MCF 10A (cell line): ENCODE results near the gene KASH5. TPM values are rescaled to one million over a fixed set of nuclear protein-coding genes. Genes with fewer than 3 reads are reported as not detected.

Experiments used
- BruUV-seq: library from RNA; stranded (reverse); fragments of 400-500 nt; replicated peaks from 2 replicates; lab custom pipeline; 2021; lab: Mats Ljungman, UMichigan
- CTCF ChIA-PET: fragments of 300-600 bp; sonication (Branson Sonifier 250); formaldehyde crosslinking; extraction: SDS; loops from one replicate; lab custom pipeline; 2021; ENCODE audit warnings: antibody characterized with exemption, inconsistent platforms; lab: Yijun Ruan, JAX
- POLR2A ChIA-PET: fragments of 300-600, 350-650 bp; sonication (Branson Sonifier 250); formaldehyde crosslinking; extraction: SDS; loops from one replicate; lab custom pipeline; 2020; ENCODE audit warnings: antibody characterized with exemption, inconsistent platforms; lab: Yijun Ruan, JAX
- DNase-seq: peaks from one replicate; pipeline ENCODE4 v3.0.0-alpha.2; 2018; ENCODE audit not compliant: unreplicated experiment
- H3K27ac Mint-ChIP-seq: one replicate; pipeline ENCODE4 v1.8.0; 2022; ENCODE audit warnings: mild to moderate bottlenecking, low read depth, mixed read lengths; ENCODE audit not compliant: unreplicated experiment
- H3K27me3 Mint-ChIP-seq: one replicate; pipeline ENCODE4 v1.8.0; 2022; ENCODE audit warnings: mixed read lengths; ENCODE audit not compliant: insufficient read depth, unreplicated experiment
- H3K36me3 Mint-ChIP-seq: one replicate; pipeline ENCODE4 v1.8.0; 2022; ENCODE audit warnings: mild to moderate bottlenecking, moderate library complexity, mixed read lengths; ENCODE audit not compliant: insufficient read depth, unreplicated experiment
- H3K4me1 Mint-ChIP-seq: one replicate; pipeline ENCODE4 v1.8.0; 2022; ENCODE audit warnings: mixed read lengths; ENCODE audit not compliant: insufficient read depth, unreplicated experiment
- H3K4me3 Mint-ChIP-seq: one replicate; pipeline ENCODE4 v1.8.0; 2022; ENCODE audit warnings: mild to moderate bottlenecking, moderate library complexity, mixed read lengths; ENCODE audit not compliant: unreplicated experiment
- H3K9me3 Mint-ChIP-seq: one replicate; pipeline ENCODE4 v1.8.0; 2022; ENCODE audit warnings: mixed read lengths; ENCODE audit not compliant: unreplicated experiment
- intact Hi-C: fragments of 100-400 bp; cut with micrococcal nuclease; formaldehyde crosslinking; loops from 2 replicates; pipeline ENCODE4 v1.14.1; 2022
- total RNA-seq: library from RNA; stranded (reverse); gene quantifications from 2 replicates; pipeline ENCODE4 v1.2.3, GENCODE V29; 2022
- TF ChIP-seq, protein P1 (sequence below): fragments of 200-600 bp; IDR thresholded peaks from one replicate; pipeline ENCODE4 v1.8.0; 2022; ENCODE audit warnings: antibody characterized with exemption, mild to moderate bottlenecking; ENCODE audit not compliant: unreplicated experiment

KASH5 gene
- total RNA-seq, 1 experiment from 2014 or later: not detected

DNA sequence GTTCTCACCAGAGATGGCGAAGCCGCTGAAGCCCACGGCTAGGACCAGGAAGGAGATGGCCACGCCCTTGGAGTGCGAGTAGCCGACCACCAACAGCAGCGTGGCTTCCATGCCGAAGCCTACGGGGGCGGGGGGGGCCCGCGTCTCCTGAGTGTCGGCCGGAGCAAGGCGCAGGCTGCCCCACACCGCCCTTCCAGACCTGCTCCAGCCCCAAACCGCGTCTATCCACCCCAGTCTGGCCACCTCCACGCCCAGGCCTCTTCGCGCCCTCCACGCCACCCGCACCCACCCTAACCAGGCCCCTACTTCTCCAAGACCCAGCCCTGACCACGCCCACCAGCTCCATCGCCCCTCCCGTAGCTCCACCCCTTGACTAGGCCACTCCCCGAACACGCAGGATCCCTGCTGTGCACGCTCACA is 43.3 kb downstream of the KASH5 start:
- Mint-ChIP-seq H3K27me3 (peaks cover 38% of the 10 kb centered on the region), H3K9me3 (no peaks in the 10 kb centered on the region), H3K27ac (no peak overlapping the region), H3K4me1 (no peaks in the 10 kb centered on the region), H3K36me3 (no peaks in the 10 kb centered on the region), H3K4me3 (no peak overlapping the region)
- intact Hi-C loops: no loop called here
- no TSS peak for BruUV-seq
- ChIA-PET CTCF (interaction anchor here (1.0 kb wide), 1 partner anchor 206 kb away, joined by 3 read pairs; no protein-coding TSS in a partner anchor), POLR2A (no interaction called here)
- DNase-seq: no peak
- TF ChIP-seq, protein P1, sequence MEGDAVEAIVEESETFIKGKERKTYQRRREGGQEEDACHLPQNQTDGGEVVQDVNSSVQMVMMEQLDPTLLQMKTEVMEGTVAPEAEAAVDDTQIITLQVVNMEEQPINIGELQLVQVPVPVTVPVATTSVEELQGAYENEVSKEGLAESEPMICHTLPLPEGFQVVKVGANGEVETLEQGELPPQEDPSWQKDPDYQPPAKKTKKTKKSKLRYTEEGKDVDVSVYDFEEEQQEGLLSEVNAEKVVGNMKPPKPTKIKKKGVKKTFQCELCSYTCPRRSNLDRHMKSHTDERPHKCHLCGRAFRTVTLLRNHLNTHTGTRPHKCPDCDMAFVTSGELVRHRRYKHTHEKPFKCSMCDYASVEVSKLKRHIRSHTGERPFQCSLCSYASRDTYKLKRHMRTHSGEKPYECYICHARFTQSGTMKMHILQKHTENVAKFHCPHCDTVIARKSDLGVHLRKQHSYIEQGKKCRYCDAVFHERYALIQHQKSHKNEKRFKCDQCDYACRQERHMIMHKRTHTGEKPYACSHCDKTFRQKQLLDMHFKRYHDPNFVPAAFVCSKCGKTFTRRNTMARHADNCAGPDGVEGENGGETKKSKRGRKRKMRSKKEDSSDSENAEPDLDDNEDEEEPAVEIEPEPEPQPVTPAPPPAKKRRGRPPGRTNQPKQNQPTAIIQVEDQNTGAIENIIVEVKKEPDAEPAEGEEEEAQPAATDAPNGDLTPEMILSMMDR: no peak

DNA sequence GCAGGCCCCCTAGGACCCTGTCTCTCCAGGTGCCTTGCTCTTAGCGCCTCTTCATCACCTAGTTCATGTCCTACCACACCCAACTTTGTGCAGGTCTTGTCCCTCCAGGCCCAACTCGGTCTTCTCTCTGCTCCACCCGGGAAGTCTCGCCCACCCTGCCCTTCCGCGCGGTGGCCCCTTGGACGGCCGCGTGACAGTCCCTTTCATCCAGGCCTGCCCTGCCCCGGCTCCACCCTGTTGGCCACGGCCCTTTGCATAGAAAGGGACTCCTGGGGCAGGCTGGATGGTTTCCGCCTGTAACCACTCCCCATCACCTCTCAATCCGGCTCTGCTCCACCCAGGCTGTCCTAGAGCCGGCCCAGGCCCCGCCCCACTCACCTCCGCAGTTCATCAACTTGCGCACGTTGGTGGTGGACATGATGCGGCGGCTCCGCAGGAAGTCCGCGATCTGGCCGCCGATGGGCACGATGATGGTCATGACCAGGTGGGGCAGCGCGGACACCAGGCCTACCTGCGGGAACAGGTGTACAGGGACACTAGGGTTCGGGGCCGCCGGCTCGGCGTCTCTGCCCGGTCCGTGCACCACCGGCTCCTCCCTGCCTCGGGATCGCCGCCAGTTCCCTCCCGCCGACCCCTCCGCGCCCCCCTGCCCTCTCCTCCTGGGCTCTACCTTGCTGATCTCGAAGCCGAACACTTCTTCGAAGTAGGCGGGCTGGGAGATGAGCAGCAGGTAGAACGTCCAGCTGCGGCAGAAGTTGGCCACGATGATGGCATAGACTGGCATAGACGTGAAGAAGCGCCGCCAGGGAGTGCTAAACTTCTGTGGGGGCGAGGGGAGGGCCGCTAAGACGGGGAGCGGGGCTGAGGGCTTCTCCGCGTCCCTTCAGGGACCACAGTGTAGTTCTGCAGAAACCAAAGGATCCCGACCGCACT is 44.4 kb downstream of the KASH5 start:
- H3K27ac Mint-ChIP-seq: no peak overlapping the region

DNA sequence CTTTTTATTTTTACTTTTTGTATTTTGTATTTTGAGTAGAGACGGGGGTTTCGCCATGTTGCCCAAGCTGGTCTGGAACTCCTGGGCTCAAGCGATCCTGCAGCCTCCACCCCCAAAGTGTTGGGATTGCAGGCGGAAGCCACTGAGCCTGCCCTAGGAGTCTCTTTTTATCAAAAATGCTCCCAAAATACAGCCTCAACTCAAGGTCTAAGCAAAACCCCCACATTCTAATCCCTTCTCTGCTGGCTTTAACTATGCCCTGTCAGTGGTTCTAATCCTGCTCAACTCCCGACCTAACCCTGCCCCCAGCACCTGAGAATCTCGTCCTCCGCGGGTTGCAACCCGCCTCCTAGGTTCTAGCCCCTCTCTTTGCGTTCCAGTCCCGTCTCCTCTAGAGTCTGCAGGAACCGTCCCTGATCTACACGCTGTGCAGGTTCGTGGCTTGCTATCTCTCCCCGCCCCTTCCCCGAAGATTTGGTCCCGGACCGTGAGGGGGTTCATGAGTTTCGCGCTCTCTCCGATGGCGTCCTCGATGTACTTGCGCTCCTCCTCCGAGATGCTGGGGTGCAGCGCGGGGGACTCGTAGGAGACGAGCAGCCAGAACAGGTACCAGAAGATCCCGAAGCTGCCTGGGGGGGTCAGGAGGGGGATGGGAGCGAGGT is 45.3 kb downstream of the KASH5 start:
- H3K36me3 Mint-ChIP-seq: no peaks in the 10 kb centered on the region
- peaks cover 43% of the 10 kb centered on the region for H3K27me3 Mint-ChIP-seq
- H3K27ac Mint-ChIP-seq: no peak overlapping the region
- no peak overlapping the region for H3K4me3 Mint-ChIP-seq
- TF ChIP-seq, protein P1: no peak
- intact Hi-C loops: no loop called here
- ChIA-PET CTCF (interaction anchor here (0.6 kb wide), 1 partner anchor 208 kb away, joined by 3 read pairs; no protein-coding TSS in a partner anchor), POLR2A (no interaction called here)
- no peaks in the 10 kb centered on the region for H3K4me1 Mint-ChIP-seq
- no peaks in the 10 kb centered on the region for H3K9me3 Mint-ChIP-seq
- no TSS peak for BruUV-seq
- no peak for DNase-seq

More for the DNA sequence above, 44.4 kb downstream of the KASH5 start:
- H3K36me3 Mint-ChIP-seq: no peaks in the 10 kb centered on the region
- no peak overlapping the region for H3K4me3 Mint-ChIP-seq
- no peaks in the 10 kb centered on the region for H3K4me1 Mint-ChIP-seq
- no peaks in the 10 kb centered on the region for H3K9me3 Mint-ChIP-seq
- DNase-seq: no peak
- intact Hi-C loops: no loop called here
- ChIA-PET POLR2A (no interaction called here), CTCF (interaction anchor here (1.0 kb wide), 1 partner anchor 207 kb away, joined by 3 read pairs; no protein-coding TSS in a partner anchor)
- TF ChIP-seq, protein P1: no peak
- no TSS peak for BruUV-seq
- peaks cover 38% of the 10 kb centered on the region for H3K27me3 Mint-ChIP-seq
